Activated T-helper 1 cell treated with anti-CD3 and anti-CD28 coated beads, Interleukin-12 subunit alpha, Interleukin-12 subunit beta, Interleukin-2, Interleukin-4 antibody, amounts not matched to agents 30 ng/mL and 10 ng/mL and 1 ng/mL, durations not matched to agents 14 hours and 24 hours and 36 hours (primary cell): ENCODE results near the gene PCDHAC2. TPM values are rescaled to one million over a fixed set of nuclear protein-coding genes. Genes with fewer than 3 reads are reported as not detected.

ENCODE experiments used
- DNase-seq: peaks from one replicate; pipeline ENCODE4 v3.0.0; 2021; ENCODE audit warnings: low spot score
- H3K27ac Mint-ChIP-seq: one replicate; pipeline ENCODE4 v1.8.0; 2021; ENCODE audit warnings: mild to moderate bottlenecking, mixed read lengths
- H3K27me3 Mint-ChIP-seq: one replicate; pipeline ENCODE4 v1.8.0; 2022; ENCODE audit warnings: mild to moderate bottlenecking, moderate library complexity, mixed read lengths; ENCODE audit not compliant: insufficient read depth
- H3K36me3 Mint-ChIP-seq: one replicate; pipeline ENCODE4 v1.8.0; 2021; ENCODE audit warnings: low read depth, mixed read lengths
- H3K4me1 Mint-ChIP-seq: one replicate; pipeline ENCODE4 v1.8.0; 2021; ENCODE audit warnings: low read depth, mixed read lengths
- H3K4me3 Mint-ChIP-seq: one replicate; pipeline ENCODE4 v1.8.0; 2021; ENCODE audit warnings: mild to moderate bottlenecking, moderate library complexity, mixed read lengths
- H3K9me3 Mint-ChIP-seq: one replicate; pipeline ENCODE4 v1.8.0; 2021; ENCODE audit warnings: mixed read lengths
- intact Hi-C: fragments of 100-400 bp; cut with micrococcal nuclease; formaldehyde crosslinking; loops from one replicate; pipeline ENCODE4 v1.15.1; 2024
- total RNA-seq: library from RNA; stranded (reverse); gene quantifications from 2 replicates; pipeline ENCODE4 v1.2.3, GENCODE V29; 2022

Gene PCDHAC2
- total RNA-seq, 1 donor from 2014 or later, result not detected

DNA sequence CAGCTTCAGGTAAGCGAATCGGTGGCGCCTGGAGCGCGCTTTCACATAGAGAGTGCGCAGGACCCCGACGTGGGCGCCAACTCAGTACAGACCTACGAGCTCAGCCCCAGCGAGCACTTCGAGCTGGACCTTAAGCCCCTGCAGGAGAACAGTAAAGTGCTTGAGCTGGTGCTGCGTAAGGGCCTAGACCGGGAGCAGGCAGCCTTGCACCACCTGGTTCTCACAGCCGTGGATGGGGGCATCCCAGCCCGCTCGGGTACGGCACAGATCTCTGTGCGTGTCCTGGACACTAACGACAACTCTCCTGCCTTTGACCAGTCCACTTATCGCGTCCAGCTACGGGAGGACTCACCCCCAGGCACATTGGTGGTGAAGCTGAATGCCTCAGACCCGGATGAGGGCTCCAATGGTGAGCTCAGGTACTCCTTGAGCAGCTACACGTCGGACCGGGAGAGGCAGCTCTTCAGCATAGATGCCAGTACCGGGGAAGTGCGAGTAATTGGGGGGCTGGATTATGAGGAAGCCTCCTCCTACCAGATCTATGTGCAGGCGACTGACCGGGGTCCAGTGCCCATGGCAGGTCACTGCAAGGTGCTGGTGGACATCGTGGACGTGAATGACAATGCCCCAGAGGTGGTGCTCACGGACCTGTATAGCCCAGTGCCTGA, 1.1 kb downstream of the PCDHAC2 start:
- Mint-ChIP-seq H3K36me3 (no peaks in the 10 kb centered on the region), H3K4me1 (no peaks in the 10 kb centered on the region), H3K4me3 (no peak overlapping the region), H3K27me3 (peaks cover 18% of the 10 kb centered on the region), H3K27ac (no peak overlapping the region), H3K9me3 (no peaks in the 10 kb centered on the region)
- intact Hi-C loops, result no loop called here
- no peak for DNase-seq

DNA sequence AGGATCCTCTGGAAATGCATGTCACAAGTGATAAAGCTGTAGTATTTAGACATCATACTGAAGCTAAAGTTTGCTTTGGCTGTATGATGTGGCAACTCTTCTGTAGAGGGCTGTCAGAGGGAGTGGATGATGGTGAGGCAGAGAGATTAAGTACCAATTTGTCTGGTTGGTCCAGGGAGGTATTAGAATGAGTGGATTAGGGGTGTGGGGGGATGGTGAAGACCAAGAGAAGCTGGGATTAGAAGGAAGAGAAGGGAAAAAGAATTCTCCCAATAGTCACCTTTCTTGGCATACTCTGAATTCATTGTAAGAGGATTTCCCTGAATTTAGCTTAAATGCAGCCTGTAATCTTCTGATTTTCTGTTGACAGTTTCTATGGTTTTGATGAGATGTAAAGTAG, 3.6 kb downstream of the PCDHAC2 start:
- intact Hi-C loops, result no loop called here
- no peak overlapping the region for H3K4me3 Mint-ChIP-seq
- H3K27ac Mint-ChIP-seq, result no peak overlapping the region
- H3K36me3 Mint-ChIP-seq, result no peaks in the 10 kb centered on the region
- H3K27me3 Mint-ChIP-seq, result peaks cover 13% of the 10 kb centered on the region
- no peak for DNase-seq
- H3K4me1 Mint-ChIP-seq, result no peaks in the 10 kb centered on the region
- no peaks in the 10 kb centered on the region for H3K9me3 Mint-ChIP-seq

DNA sequence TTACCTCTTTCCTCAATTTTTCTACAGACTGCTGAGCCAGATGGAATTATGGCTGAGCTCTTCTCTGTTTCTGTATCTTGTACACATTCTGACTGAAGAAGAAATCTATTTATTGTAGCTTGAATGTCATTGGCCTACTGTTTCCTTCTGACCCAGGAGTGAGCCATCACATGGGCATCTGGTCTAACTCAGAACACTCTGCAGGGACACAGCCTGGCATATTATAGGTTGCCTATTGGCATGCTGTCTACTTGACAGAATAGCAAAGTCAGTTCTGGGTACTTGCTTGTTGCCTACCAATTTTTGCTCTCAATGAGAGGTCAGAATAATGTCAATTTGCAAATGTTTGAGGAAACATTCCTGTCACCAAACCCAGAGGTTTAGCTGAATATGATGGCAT, 7.3 kb downstream of the PCDHAC2 start:
- no peaks in the 10 kb centered on the region for H3K36me3 Mint-ChIP-seq
- no peak overlapping the region for H3K27ac Mint-ChIP-seq
- H3K9me3 Mint-ChIP-seq, result no peaks in the 10 kb centered on the region
- no peak for DNase-seq
- no peaks in the 10 kb centered on the region for H3K4me1 Mint-ChIP-seq
- no peaks in the 10 kb centered on the region for H3K27me3 Mint-ChIP-seq
- H3K4me3 Mint-ChIP-seq, result no peak overlapping the region
- intact Hi-C loops, result no loop called here

DNA sequence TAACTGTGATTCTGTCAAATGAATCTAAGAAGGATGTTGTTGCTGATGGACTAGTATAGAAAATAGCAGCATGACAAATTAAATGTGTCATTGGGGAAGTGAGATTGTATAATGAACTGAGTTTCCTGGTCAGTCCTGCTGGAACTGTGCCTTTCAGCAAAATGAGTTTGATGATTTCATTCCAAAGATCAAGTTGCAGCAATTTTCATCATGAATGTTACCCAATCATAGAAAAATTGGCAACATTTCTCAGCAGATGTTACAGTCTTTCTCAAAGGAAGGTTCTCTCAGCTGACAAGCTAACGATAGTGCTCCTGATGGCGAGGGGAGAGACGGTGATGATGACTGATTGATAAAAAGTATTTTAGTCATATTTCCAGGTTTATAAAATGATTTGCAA, 10.7 kb downstream of the PCDHAC2 start:
- no peak overlapping the region for H3K4me3 Mint-ChIP-seq
- no peaks in the 10 kb centered on the region for H3K36me3 Mint-ChIP-seq
- no peak for DNase-seq
- intact Hi-C loops, result no loop called here
- H3K27me3 Mint-ChIP-seq, result no peaks in the 10 kb centered on the region
- H3K9me3 Mint-ChIP-seq, result no peaks in the 10 kb centered on the region
- H3K27ac Mint-ChIP-seq, result no peak overlapping the region
- H3K4me1 Mint-ChIP-seq, result no peaks in the 10 kb centered on the region

DNA sequence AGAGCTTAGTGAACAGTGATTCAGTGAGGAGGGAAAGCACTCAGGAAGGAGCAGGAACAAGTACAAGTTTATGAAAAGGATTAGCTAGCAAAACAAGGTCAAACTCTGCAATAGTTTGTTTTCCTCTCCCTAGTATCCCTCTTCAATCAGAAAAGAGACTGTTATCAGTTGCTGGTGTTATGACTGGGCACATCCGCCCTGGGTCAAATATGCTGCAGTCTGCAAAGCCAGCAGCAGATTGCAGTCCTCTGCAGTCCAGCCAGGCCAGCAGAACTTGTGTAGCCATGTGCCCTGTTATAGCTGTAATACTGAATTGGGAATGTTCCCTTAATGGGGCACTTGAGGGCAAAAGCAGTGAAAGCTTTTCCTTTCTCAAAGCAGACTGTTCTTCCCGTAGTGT, 12.0 kb downstream of the PCDHAC2 start:
- H3K4me3 Mint-ChIP-seq, result no peak overlapping the region
- H3K9me3 Mint-ChIP-seq, result no peaks in the 10 kb centered on the region
- H3K4me1 Mint-ChIP-seq, result no peaks in the 10 kb centered on the region
- no peak overlapping the region for H3K27ac Mint-ChIP-seq
- no peaks in the 10 kb centered on the region for H3K36me3 Mint-ChIP-seq
- intact Hi-C loops, result no loop called here
- DNase-seq, result no peak
- H3K27me3 Mint-ChIP-seq, result no peaks in the 10 kb centered on the region

DNA sequence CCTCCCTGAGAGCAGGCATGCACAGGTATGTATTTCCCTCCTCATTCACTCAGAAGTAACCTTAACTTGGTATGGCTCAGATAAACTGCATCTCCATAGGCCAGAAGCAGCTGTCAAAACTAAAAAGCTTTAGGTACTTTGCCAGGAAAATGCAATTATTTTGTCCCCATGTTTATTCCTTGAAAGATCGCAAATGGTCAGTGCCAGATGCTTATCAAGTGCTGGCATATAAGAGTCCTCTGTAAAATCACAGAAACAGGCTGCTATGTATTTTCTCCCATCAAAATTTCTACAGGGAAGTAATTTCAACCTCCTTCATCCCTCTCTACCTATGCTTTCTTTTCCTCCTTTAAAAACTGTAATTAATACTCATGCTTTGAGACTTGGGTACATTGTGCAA, 12.7 kb downstream of the PCDHAC2 start:
- Mint-ChIP-seq H3K27ac (no peak overlapping the region), H3K4me3 (no peak overlapping the region), H3K9me3 (no peaks in the 10 kb centered on the region), H3K4me1 (no peaks in the 10 kb centered on the region), H3K36me3 (no peaks in the 10 kb centered on the region), H3K27me3 (no peaks in the 10 kb centered on the region)
- intact Hi-C loops, result no loop called here
- DNase-seq, result no peak

DNA sequence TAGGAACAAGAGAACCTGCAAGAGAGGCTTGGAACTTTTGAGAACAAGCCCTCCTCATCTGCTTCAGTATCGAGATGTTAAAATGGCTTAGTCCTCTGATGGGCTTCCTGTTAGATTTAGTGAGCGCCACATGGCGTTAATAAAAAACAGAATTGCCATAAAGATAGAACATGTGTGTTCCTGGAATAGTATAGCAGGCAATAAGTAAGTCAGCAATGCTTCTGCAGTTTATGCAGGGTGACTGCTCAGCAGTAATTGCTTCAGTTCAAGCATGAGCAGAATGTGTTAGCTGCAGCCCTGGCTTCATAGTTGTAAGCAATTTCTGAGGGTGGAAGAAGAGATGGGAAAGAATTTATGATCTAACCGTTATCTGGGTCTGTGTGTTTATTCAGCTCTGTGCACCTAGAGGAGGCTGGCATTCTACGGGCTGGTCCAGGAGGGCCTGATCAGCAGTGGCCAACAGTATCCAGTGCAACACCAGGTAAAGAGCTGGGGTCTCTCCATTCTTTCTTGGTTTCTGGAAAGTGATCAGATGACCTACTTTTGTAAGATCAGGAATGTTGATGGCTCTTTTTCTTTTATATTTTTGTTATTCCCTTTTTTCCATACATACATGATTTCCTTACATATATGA, 15.9 kb downstream of the PCDHAC2 start:
- Mint-ChIP-seq H3K27me3 (no peaks in the 10 kb centered on the region), H3K4me3 (no peak overlapping the region), H3K36me3 (no peaks in the 10 kb centered on the region), H3K27ac (no peak overlapping the region), H3K9me3 (no peaks in the 10 kb centered on the region), H3K4me1 (no peaks in the 10 kb centered on the region)
- intact Hi-C loops, result no loop called here
- no peak for DNase-seq

DNA sequence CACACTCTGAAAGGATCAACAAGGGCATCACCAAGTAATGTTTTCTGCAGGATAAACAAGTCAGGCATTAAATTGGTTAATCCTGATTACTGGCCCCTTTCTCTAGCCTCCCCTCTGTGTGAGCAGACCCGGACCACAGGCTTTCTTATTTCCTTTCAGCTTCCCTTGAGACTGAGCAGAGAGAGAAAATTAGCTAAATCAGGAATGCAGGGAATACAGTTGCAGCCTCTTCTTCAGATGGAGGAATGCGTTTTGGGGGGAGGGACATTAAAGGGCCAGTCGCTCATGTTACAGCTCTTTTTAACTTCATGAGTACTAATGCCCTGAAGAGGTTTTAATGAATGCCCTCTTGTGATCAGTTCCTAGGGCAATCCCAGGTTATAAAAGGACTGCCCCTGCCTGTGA, 19.8 kb downstream of the PCDHAC2 start:
- no peak for DNase-seq
- Mint-ChIP-seq H3K36me3 (no peaks in the 10 kb centered on the region), H3K27ac (no peak overlapping the region), H3K4me1 (no peaks in the 10 kb centered on the region), H3K9me3 (no peaks in the 10 kb centered on the region), H3K4me3 (no peak overlapping the region), H3K27me3 (no peaks in the 10 kb centered on the region)
- intact Hi-C loops, result no loop called here

DNA sequence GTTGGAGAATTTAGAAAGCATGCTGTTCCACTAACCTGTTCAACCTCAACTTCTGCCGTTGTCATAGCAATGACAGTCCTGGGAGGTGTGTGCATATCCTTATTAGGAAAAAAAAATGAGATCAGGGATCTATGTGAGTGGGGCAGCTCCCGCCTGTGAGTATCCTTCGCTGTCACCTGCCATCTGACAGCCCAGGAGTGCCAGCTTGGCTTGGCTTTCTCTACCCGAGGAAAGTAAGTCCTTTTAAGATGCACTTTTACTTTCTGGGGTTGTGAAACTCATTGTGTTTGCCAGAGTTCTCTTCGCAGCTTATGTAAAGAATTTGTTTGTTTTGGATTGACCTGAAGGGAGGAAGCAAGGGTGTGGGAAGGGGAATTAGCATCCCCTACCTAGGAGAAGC, 21.8 kb downstream of the PCDHAC2 start:
- Mint-ChIP-seq H3K27me3 (no peaks in the 10 kb centered on the region), H3K4me1 (no peaks in the 10 kb centered on the region), H3K36me3 (no peaks in the 10 kb centered on the region), H3K27ac (no peak overlapping the region), H3K4me3 (no peak overlapping the region), H3K9me3 (no peaks in the 10 kb centered on the region)
- intact Hi-C loops, result no loop called here
- DNase-seq, result no peak

DNA sequence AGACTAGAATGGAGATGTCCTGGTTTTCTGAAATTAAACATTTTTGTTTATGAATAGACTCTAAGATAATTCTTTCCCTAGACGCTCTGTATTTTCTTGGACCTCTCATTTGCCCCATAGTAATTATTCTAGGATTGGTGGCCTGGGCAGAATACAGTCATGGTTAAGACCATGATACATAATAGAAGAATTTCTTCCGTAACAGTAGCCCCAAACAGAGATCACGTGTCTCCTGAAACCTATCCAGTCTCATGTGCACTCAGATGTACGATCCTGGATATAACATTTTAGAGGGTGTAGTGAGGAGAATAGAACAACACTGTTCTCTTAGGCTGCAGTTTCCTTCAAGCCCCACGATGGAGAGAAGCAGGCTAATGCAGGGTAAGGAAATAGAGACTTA, 22.3 kb downstream of the PCDHAC2 start:
- H3K4me3 Mint-ChIP-seq, result no peak overlapping the region
- DNase-seq, result no peak
- no peaks in the 10 kb centered on the region for H3K9me3 Mint-ChIP-seq
- no peaks in the 10 kb centered on the region for H3K4me1 Mint-ChIP-seq
- no peaks in the 10 kb centered on the region for H3K36me3 Mint-ChIP-seq
- H3K27me3 Mint-ChIP-seq, result no peaks in the 10 kb centered on the region
- intact Hi-C loops, result no loop called here
- no peak overlapping the region for H3K27ac Mint-ChIP-seq

DNA sequence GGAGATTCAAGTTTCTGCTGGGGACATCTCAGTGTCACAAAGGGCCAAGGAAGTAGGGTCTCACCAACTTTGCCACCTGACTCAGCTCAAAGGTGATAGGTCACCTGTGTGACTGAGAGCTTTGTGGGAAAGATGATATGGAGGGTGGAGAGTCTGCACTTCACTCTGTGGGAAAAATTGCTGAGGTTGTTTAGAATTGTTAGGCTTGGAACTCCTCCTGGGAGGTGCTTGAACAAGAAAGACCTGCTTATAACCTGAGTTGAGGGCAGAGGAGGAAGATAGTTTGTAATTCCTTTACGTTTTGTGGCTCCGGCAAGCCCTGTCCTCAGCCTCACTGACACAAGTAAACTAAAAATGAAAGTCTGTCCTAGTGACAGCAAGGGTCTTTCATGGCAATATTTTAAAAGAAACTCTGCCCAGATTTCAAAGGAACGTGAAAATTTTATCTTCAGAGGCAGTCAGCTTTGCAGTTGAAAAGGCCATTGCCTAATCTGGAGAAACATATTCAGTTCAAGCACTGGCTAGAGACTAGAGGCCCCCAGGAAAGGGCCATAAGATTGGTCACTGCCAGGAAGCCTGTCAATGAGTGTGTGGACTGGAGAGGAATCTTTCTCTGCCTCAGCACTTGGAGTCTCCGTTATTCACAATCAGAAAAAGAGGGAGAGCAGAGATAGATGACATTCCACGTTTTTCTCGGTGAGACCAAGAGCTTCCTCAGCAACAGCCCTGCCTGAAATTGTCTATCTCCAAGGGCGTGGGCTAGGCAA, 23.2 kb downstream of the PCDHAC2 start:
- Mint-ChIP-seq H3K4me1 (no peaks in the 10 kb centered on the region), H3K4me3 (no peak overlapping the region), H3K27ac (no peak overlapping the region), H3K36me3 (no peaks in the 10 kb centered on the region), H3K27me3 (no peaks in the 10 kb centered on the region), H3K9me3 (no peaks in the 10 kb centered on the region)
- DNase-seq, result no peak
- intact Hi-C loops, result no loop called here

DNA sequence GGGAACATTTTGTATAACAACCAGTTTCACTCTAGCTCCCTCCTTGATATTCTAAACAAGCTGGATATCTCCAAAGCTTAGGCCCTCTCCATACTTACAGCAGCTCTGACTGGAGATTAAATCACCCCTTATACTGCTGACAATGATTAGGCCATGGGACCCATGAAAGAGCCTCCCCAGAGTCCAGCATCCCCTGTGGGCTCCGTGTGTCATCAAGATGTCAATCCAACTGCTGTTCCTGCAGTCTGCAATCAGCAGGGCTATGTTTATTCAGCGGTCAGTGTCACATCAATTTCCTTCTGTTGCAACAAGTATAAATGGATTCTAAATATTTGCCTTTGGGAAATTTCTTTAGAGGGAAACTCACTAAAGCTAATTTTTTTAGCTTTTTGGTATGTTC, 26.6 kb downstream of the PCDHAC2 start:
- Mint-ChIP-seq H3K36me3 (no peaks in the 10 kb centered on the region), H3K27me3 (no peaks in the 10 kb centered on the region), H3K9me3 (no peaks in the 10 kb centered on the region), H3K4me1 (no peaks in the 10 kb centered on the region), H3K27ac (no peak overlapping the region), H3K4me3 (no peak overlapping the region)
- intact Hi-C loops, result no loop called here
- DNase-seq, result no peak

DNA sequence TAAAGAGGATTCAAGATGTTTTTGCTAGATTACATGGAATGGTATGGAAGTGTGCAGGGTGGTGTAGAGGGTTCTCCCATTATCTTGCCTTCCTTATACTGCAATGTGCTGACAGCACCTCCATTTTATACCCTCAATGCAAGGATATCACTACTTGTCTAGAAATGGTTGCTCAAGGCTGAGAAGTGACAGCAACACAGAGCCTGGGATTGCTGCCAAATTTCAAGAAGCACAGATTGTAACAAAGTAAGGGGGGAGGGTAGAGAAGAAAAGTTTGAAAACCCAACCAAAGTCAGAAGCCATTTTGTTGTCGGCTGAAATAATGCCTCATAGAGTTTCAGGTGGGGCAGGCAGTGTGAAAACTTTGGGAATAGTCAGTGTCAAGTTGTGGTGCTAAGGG, 29.8 kb downstream of the PCDHAC2 start:
- Mint-ChIP-seq H3K4me1 (no peaks in the 10 kb centered on the region), H3K27me3 (no peaks in the 10 kb centered on the region), H3K4me3 (no peak overlapping the region), H3K36me3 (no peaks in the 10 kb centered on the region), H3K9me3 (no peaks in the 10 kb centered on the region), H3K27ac (no peak overlapping the region)
- intact Hi-C loops, result no loop called here
- no peak for DNase-seq
